Ascending aorta (tissue), 2 donors: ENCODE results near the gene ZFYVE28. TPM values are rescaled to one million over a fixed set of nuclear protein-coding genes. Genes with fewer than 3 reads are reported as not detected.
A peak's percentile ranks its signal among the peaks of the same experiment; 100 is the strongest.
"Not testable (repeated sequence)": the region's sequence is repeated elsewhere in the genome, so short reads cannot be mapped to it uniquely, and the experiment has no call there.

Source experiments
- DNase-seq, 2 donors: peaks; one replicate each; pipeline ENCODE4 v3.0.0-alpha.2; 2019; ENCODE audit warnings: low spot score in 2 of 2
- H3K27ac ChIP-seq, 2 donors: fragments of 200-600 bp; sonication (generic); one replicate each; pipeline ENCODE4 v1.5.1; 2016 to 2017; ENCODE audit warnings: mild to moderate bottlenecking in 1 of 2
- H3K27me3 ChIP-seq: fragments of 200-600 bp; sonication (generic); one replicate; pipeline ENCODE4 v1.5.1; 2017
- H3K36me3 ChIP-seq, 2 donors: fragments of 200-600 bp; sonication (generic); one replicate each; pipeline ENCODE4 v1.5.1; 2016
- H3K4me1 ChIP-seq, 2 donors: fragments of 200-600 bp; sonication (generic); one replicate each; pipeline ENCODE4 v1.5.1; 2016 to 2017; ENCODE audit warnings: mild to moderate bottlenecking in 1 of 2
- H3K4me3 ChIP-seq, 2 donors: fragments of 200-600 bp; sonication (generic); one replicate each; pipeline ENCODE4 v1.5.1; 2016 to 2017; ENCODE audit warnings: mild to moderate bottlenecking in 1 of 2
- H3K9me3 ChIP-seq, 2 donors: fragments of 200-600 bp; sonication (generic); one replicate each; pipeline ENCODE4 v1.5.1; 2016
- intact Hi-C: fragments of 100-400 bp; cut with DNase I; formaldehyde crosslinking; loops from one replicate; pipeline ENCODE4 v1.15.1; 2023
- total RNA-seq: library from RNA; depleted of rRNA; stranded (reverse); fragments of >200 nt; gene quantifications from one replicate; pipeline ENCODE4 v1.1.0, GENCODE V29; 2016
- TF ChIP-seq, protein P1 (sequence below), 3 experiments: fragments of 200-600 bp in 2 of 3; fragments of 450-650 bp in 1 of 3; sonication (generic) in 2 of 3; IDR thresholded peaks; one replicate each; pipeline ENCODE4 v1.5.1; 2016 to 2019; ENCODE audit warnings: antibody characterized with exemption in 3 of 3, mild to moderate bottlenecking in 1 of 3, moderate library complexity in 1 of 3

Gene ZFYVE28
- total RNA-seq, 1 donor from 2014 or later, result 12.3 TPM

DNA sequence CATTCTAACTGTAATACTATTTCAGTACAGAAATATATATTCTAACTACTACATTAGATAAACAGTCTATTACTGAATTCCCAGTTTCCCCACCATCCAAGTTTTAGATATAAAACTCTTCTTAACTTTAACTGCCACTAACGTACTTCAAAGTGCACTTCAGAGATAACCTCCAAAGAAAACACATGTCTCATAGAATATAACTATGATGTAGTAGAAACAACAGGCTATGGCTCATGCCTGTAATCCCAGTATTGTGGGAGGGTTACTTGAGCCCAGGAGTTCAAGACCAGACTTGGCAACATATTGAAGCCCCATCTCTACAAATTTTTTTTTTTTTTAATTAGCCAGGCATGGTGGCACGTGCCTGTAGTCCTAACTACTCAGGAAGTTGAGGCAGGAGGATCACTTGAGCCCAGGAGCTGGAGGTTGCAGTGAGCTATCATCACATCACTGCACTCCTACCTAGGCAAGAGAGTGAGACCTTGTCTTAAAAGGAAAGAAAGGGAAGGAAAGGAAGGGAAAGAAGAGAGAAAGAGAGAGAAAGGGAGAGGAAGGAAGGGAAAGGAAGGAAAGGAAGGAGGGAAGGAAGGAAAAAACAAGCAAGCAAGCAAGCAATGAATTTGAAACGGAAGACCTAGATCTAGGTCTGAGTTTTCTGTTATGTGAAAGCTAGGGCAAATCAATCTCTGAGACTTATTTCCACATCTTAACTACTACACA, 181.3 kb downstream of the ZFYVE28 start:
- no peak for DNase-seq
- peaks cover 21% of the 10 kb centered on the region in 2 donors for H3K36me3 ChIP-seq
- H3K4me1 ChIP-seq, result peaks cover 6 to 24% of the 10 kb centered on the region in 2 donors
- H3K27me3 ChIP-seq, result no peaks in the 10 kb centered on the region
- no peaks in the 10 kb centered on the region for H3K9me3 ChIP-seq
- TF ChIP-seq, protein P1, sequence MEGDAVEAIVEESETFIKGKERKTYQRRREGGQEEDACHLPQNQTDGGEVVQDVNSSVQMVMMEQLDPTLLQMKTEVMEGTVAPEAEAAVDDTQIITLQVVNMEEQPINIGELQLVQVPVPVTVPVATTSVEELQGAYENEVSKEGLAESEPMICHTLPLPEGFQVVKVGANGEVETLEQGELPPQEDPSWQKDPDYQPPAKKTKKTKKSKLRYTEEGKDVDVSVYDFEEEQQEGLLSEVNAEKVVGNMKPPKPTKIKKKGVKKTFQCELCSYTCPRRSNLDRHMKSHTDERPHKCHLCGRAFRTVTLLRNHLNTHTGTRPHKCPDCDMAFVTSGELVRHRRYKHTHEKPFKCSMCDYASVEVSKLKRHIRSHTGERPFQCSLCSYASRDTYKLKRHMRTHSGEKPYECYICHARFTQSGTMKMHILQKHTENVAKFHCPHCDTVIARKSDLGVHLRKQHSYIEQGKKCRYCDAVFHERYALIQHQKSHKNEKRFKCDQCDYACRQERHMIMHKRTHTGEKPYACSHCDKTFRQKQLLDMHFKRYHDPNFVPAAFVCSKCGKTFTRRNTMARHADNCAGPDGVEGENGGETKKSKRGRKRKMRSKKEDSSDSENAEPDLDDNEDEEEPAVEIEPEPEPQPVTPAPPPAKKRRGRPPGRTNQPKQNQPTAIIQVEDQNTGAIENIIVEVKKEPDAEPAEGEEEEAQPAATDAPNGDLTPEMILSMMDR (IDR thresholded peaks at IDR 0.05), result no peak
- H3K4me3 ChIP-seq, result no peak overlapping the region
- no peak overlapping the region for H3K27ac ChIP-seq
- intact Hi-C loops, result no loop called here

DNA sequence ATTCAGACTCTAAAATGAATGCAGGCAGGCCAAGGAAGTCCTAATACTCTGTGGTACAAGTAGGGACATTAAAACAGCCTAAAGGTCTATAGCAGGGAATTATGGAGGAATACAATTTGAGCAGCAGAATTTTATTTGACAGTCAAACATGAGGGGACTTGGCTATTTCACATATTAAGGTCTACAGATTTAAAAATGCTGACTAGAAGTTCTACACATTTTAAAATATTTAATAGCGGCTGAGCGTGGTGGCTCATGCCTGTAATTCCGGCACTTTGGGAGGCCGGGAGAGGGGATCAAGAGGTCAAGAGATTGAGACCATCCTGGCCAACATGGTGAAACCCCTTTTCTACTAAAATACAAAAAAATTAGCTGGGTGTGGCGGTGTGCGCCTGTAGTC, 187.4 kb downstream of the ZFYVE28 start:
- H3K27ac ChIP-seq, result no peak overlapping the region
- H3K4me3 ChIP-seq, result no peak overlapping the region
- intact Hi-C loops, result no loop called here
- TF ChIP-seq, protein P1 (IDR thresholded peaks at IDR 0.05), result no peak
- no peaks in the 10 kb centered on the region for H3K4me1 ChIP-seq
- no peaks in the 10 kb centered on the region for H3K9me3 ChIP-seq
- peaks cover 27 to 34% of the 10 kb centered on the region in 2 donors for H3K36me3 ChIP-seq
- no peak for DNase-seq
- no peaks in the 10 kb centered on the region for H3K27me3 ChIP-seq

DNA sequence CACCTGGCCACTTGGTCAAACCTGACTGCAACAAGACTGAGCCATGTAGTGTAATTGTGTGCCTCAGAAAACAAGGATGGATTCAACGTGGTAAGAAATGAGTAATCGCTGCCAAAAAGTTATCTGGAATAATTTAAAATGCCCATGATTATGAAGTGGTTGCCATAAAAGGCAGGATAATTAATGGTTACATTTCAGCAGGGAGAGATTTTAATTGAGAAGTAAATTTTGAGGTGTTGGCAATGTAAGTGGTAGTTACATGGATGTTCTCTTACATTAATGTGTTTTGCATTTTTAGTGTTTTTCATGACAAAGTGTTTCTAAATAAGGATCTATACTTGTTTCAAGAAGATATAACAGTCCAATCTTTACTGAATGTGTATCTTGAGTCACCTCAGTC, 192.2 kb downstream of the ZFYVE28 start:
- H3K36me3 ChIP-seq, result peaks cover 24% of the 10 kb centered on the region in 2 donors
- intact Hi-C loops, result loop anchor here (10.0 kb wide), 1 partner anchor 399 kb away; no protein-coding TSS in a partner anchor
- H3K27me3 ChIP-seq, result no peaks in the 10 kb centered on the region
- H3K4me3 ChIP-seq, result no peak overlapping the region
- no peaks in the 10 kb centered on the region for H3K4me1 ChIP-seq
- TF ChIP-seq, protein P1 (IDR thresholded peaks at IDR 0.05), result no peak
- H3K9me3 ChIP-seq, result no peaks in the 10 kb centered on the region
- no peak overlapping the region for H3K27ac ChIP-seq
- DNase-seq, result no peak

DNA sequence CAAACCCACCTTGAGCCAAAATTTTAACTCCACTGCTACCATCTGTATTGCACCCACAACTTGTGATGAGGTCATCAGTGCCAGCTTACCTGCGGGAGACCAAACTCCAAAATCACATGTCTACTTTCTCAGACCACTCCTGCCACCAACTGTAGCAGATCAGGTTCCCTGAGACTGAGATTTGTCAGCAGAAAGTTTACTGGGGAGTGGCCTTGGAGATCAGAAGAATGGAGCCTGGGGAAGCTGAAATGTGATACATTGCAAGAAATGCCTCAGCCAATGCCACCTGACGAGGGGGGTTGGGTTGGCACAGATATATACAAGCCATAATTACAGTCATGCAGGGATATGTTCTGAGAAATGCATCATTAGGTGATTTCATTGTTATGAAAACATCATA, 195.6 kb downstream of the ZFYVE28 start:
- DNase-seq, result no peak
- H3K36me3 ChIP-seq, result peaks cover 12 to 18% of the 10 kb centered on the region in 2 donors
- no peaks in the 10 kb centered on the region for H3K27me3 ChIP-seq
- TF ChIP-seq, protein P1 (IDR thresholded peaks at IDR 0.05), result no peak
- H3K9me3 ChIP-seq, result no peaks in the 10 kb centered on the region
- no peak overlapping the region for H3K4me3 ChIP-seq
- no peak overlapping the region for H3K27ac ChIP-seq
- intact Hi-C loops, result loop anchor here (10.0 kb wide), 1 partner anchor 402 kb away; no protein-coding TSS in a partner anchor
- H3K4me1 ChIP-seq, result no peaks in the 10 kb centered on the region

DNA sequence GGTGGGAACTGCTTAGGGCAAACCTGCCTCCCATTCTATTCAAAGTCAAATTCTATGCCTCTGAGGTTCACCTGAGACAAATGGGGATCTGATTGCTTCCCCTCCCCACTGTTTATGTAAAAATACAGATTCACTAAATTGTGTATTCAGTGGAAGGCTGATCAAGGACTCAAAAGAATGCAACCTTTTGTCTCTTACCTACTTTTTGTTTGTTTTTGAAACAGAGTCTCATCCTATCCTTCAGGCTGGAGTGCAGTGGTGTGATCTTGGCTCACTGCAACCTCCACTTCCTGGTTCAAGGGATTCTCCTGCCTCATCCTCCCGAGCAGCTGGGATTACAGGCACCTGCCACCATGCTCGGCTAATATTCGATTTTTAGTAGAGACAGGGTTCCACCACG, 197.1 kb downstream of the ZFYVE28 start:
- H3K27me3 ChIP-seq, H3K4me1 ChIP-seq, DNase-seq, H3K4me3 ChIP-seq, H3K9me3 ChIP-seq, H3K27ac ChIP-seq: not testable (repeated sequence)
- intact Hi-C loops, result loop anchor here (2.0 to 10.0 kb wide), 2 partner anchors 241 to 403 kb away; no protein-coding TSS in a partner anchor
- peaks cover 12 to 13% of the 10 kb centered on the region in 2 donors for H3K36me3 ChIP-seq

DNA sequence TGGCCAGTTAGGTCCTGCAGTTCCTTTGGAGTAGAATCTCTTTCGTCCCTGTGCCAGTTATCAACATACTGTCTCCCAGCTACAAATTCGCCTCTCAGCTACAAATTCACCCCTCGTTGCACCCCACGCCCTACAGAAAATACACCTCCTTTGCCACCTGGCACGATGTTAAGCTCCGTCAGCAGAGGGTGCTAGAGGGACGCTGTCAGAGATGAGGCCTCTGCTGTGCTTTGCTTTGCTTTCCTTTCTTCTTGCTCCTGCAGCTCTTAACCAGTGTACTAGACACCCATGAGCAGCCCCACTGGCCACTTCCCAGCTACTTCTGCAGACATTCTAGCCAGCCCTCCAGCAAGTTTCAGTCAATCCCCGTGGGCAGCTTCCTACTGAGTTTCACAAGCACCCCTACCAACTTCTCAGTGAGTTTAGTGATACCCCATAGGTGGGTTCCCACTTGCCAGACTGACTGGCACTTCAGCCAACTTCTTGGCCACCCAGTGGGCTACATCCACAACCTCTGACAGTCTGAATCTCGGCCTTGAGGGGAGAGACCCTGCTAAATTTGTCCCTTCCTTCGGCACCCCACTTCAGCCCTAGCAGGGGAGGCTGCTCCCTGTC, 198.3 kb downstream of the ZFYVE28 start:
- H3K9me3 ChIP-seq, result no peaks in the 10 kb centered on the region
- H3K4me1 ChIP-seq, result no peaks in the 10 kb centered on the region
- no peak overlapping the region for H3K4me3 ChIP-seq
- TF ChIP-seq, protein P1 (IDR thresholded peaks at IDR 0.05), result peak; percentile 64 to 88 (median 64)
- intact Hi-C loops, result loop anchor here (2.0 to 10.0 kb wide), 2 partner anchors 243 to 405 kb away; no protein-coding TSS in a partner anchor
- H3K27me3 ChIP-seq, result no peaks in the 10 kb centered on the region
- peaks cover 9 to 13% of the 10 kb centered on the region in 2 donors for H3K36me3 ChIP-seq
- no peak overlapping the region for H3K27ac ChIP-seq
- DNase-seq, result peak in 1 of 2 donors; percentile 83
